ENCODE measurements around the gene TECPR2.

The TECPR2 gene

DNA sequence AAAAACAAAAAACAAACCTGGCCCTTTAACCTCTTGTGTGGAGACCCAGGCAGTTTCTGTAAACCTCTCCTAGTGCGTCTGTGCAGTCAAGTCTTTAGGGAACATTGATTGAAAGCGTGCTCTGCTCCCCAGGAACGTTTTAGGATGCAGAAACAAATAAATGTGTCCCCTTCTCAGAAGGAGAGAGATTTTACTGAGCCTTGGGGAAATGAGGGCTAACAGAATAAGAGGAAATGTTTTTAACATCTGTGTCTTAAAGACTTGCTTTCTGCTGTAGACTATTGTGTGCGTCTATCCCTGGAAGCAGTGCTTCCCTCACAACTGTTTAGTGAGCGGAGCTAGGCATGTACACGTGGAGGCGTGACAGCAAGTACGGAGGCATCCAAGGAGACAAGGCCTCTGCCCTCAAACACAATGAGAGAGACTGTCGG is 54.3 kb downstream of the TECPR2 start:
- no peak overlapping the region for H3K4me3 ChIP-seq (replicated peaks; ENCODE audit: low read depth, low read length)
- DNase-seq (ENCODE audit: extremely low read depth, low read depth), result no peak
- TF ChIP-seq, protein P1, sequence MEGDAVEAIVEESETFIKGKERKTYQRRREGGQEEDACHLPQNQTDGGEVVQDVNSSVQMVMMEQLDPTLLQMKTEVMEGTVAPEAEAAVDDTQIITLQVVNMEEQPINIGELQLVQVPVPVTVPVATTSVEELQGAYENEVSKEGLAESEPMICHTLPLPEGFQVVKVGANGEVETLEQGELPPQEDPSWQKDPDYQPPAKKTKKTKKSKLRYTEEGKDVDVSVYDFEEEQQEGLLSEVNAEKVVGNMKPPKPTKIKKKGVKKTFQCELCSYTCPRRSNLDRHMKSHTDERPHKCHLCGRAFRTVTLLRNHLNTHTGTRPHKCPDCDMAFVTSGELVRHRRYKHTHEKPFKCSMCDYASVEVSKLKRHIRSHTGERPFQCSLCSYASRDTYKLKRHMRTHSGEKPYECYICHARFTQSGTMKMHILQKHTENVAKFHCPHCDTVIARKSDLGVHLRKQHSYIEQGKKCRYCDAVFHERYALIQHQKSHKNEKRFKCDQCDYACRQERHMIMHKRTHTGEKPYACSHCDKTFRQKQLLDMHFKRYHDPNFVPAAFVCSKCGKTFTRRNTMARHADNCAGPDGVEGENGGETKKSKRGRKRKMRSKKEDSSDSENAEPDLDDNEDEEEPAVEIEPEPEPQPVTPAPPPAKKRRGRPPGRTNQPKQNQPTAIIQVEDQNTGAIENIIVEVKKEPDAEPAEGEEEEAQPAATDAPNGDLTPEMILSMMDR (IDR thresholded peaks at IDR 0.05; ENCODE audit: low read depth, low read length, missing control alignments), result no peak

DNA sequence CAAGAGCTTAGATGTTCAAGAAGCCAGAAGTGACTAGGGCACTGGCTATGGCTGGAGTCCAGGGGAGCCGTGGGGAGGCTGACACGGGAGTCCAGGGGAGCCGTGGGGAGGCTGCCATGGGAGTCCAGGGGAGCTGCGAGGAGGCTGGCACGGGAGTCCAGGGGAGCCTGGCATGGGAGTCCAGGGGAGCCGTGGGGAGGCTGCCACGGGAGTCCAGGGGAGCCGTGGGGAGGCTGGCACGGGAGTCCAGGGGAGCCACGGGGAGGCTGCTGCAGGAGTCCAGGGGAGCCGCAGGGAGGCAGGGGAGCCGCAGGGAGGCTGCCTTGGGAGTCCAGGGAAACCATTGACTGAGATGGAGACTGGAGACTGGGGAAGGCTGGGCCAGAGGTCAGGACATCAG is 54.9 kb downstream of the TECPR2 start:
- no peak overlapping the region for H3K4me3 ChIP-seq (replicated peaks; ENCODE audit: low read depth, low read length)
- DNase-seq (ENCODE audit: extremely low read depth, low read depth), result no peak

DNA sequence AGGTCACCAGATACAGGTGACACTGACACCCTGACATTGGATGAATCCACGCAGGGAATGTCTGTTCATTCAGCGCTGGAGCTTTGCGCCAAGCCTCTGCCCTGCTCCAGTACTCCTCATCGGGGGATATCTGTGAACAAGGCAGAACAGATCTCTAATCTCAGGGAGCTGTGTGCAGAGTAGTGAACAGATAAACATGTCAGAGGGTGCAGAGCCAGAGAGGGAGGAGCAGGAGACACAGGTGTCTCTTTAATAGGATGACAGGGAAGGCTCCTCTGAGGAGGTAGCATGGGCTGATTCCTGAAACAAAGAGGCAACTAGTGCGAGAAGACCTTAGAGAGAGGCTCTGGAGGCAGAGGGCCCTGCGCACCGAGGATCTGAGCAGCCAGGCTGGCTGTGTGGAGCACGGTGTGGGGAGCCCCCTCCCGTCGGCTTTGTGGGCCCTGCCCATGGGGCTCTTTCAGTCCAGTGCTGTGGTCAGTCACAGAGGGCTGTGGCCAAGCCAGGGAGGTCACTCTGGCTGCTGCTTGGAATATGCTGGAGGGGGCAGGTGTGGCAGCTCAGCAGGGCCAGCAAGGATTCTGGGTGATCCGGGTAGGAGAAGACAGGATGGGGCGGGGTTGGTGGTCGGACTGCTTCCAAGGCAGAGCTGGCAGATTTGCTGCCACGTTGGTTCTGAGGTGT is 55.6 kb downstream of the TECPR2 start:
- no peak for DNase-seq (ENCODE audit: extremely low read depth, low read depth)
- no peak overlapping the region for H3K4me3 ChIP-seq (replicated peaks; ENCODE audit: low read depth, low read length)
- TF ChIP-seq, protein P1 (IDR thresholded peaks at IDR 0.05; ENCODE audit: low read depth, low read length, missing control alignments), result no peak

More for the DNA sequence above, 54.9 kb downstream of the TECPR2 start:
- TF ChIP-seq, protein P1 (IDR thresholded peaks at IDR 0.05; ENCODE audit: low read depth, low read length, missing control alignments), result no peak

DNA sequence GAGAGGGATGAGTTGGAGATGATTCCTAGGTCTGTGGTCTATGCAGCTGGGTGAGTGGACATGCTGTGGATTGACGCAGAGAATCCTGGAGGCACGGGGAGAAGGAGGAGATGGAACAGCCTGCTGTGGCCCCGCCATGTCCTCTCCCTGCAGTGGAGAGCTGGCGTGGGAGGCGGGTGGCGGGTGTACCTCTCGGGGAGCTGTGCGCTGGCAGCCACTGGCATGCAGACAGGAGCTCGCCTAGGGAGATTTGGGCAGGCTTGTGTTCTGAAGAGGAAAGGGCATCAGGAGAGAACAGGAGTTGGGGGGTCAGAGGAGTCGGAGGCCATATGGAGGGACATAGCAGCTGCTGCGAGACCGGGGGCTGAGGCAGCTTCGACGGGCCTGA is 56.1 kb downstream of the TECPR2 start:
- H3K4me3 ChIP-seq (replicated peaks; ENCODE audit: low read depth, low read length), result no peak overlapping the region
- no peak for DNase-seq (ENCODE audit: extremely low read depth, low read depth)
- TF ChIP-seq, protein P1 (IDR thresholded peaks at IDR 0.05; ENCODE audit: low read depth, low read length, missing control alignments), result no peak

DNA sequence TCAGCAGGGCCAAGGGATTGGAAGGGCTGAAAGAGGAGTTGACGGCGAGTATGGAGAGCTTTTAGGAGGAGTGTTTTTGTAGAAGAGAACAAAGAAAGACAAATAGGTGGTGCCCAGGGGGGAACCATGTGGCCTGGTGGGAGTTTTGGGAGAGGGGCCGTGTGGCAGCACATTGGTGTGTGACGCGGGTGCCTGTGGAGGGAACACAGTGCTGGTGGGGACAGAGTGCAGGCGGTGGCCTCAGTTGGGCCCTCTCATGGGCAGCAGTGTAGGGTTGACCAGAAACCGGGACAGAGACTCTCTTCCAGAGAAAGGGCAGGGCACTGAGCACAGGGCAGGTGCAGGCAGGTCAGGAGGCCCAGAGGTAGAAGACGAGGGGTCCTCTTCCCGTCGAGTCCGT is 56.5 kb downstream of the TECPR2 start:
- TF ChIP-seq, protein P1 (IDR thresholded peaks at IDR 0.05; ENCODE audit: low read depth, low read length, missing control alignments), result no peak
- H3K4me3 ChIP-seq (replicated peaks; ENCODE audit: low read depth, low read length), result no peak overlapping the region
- no peak for DNase-seq (ENCODE audit: extremely low read depth, low read depth)

DNA sequence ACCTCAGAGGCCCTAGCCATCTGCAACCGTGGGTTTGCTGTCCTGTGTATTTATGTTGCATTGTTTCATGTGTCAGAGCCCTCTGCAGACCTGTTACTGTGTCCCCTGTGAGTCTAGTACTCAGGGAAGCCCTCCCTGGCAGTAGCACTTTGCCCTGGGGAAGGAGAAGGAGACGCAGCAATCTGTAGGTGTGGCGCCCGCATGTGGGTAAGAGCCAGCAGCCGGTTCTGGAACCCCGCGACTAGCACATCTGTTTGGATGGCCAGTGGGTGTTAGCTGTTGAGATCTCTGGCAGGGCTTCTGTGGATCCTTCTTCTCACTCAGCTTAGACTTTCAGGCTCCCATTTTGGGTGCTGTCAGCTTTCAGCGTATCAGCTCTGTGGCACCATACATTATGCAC is 57.0 kb downstream of the TECPR2 start:
- H3K4me3 ChIP-seq (replicated peaks; ENCODE audit: low read depth, low read length), result no peak overlapping the region
- TF ChIP-seq, protein P1 (IDR thresholded peaks at IDR 0.05; ENCODE audit: low read depth, low read length, missing control alignments), result no peak
- DNase-seq (ENCODE audit: extremely low read depth, low read depth), result no peak

Data from HFF-Myc (cell line).